IMR-90 (cell line): Measurements from ENCODE around the gene PSMA7. TPM values are rescaled to one million over a fixed set of nuclear protein-coding genes. Genes with fewer than 3 reads are reported as not detected.
A peak's percentile ranks its signal among the peaks of the same experiment; 100 is the strongest.

ENCODE experiments used
- ATAC-seq: fragments of 200-7000 bp; cut with Tn5 transposase; 2 replicates; pipeline ENCODE4 v1.9.1; 2020; ENCODE audit warnings: low read depth, mild to moderate bottlenecking, moderate library complexity
- BruUV-seq: library from RNA; stranded (reverse); fragments of 400-500 nt; replicated peaks from 2 replicates; lab custom pipeline; 2021; lab: Mats Ljungman, UMichigan
- CTCF ChIA-PET: fragments of 300-600 bp; formaldehyde crosslinking; extraction: SDS; loops from one replicate; lab custom pipeline; 2021; ENCODE audit warnings: antibody characterized with exemption; lab: Yijun Ruan, JAX
- POLR2A ChIA-PET: fragments of 300-600 bp; sonication (Branson Sonifier 250); formaldehyde crosslinking; loops from one replicate; lab custom pipeline; 2022; ENCODE audit warnings: antibody characterized with exemption; ENCODE audit not compliant: unreplicated experiment; lab: Charles Lee
- DNase-seq: peaks from one replicate; pipeline ENCODE4 v3.0.0; 2013
- H2AFZ ChIP-seq: replicated peaks from 2 replicates; pipeline ENCODE3; 2013; ENCODE audit warnings: low read length, mild to moderate bottlenecking; ENCODE audit not compliant: poor library complexity
- H2AK5ac ChIP-seq: 2 replicates; pipeline ENCODE4 v1.6.1; 2013; ENCODE audit warnings: low read depth, low read length, inconsistent platforms
- H2AK9ac ChIP-seq: replicated peaks from 2 replicates; pipeline ENCODE3; 2013; ENCODE audit warnings: mild to moderate bottlenecking, low read depth, low read length, moderate library complexity; ENCODE audit not compliant: poor library complexity
- H2BK120ac ChIP-seq: 2 replicates; pipeline ENCODE4 v1.6.1; 2013; ENCODE audit warnings: low read depth, low read length, inconsistent platforms
- H2BK15ac ChIP-seq: 3 replicates; pipeline ENCODE4 v1.6.1; 2013; ENCODE audit warnings: low read depth, low read length, inconsistent platforms
- H2BK20ac ChIP-seq: 2 replicates; pipeline ENCODE4 v1.6.1; 2013; ENCODE audit warnings: low read depth, mild to moderate bottlenecking, inconsistent platforms, low read length, moderate library complexity
- H2BK5ac ChIP-seq: 2 replicates; pipeline ENCODE4 v1.6.1; 2013; ENCODE audit warnings: mild to moderate bottlenecking, low read depth, low read length, inconsistent platforms; ENCODE audit not compliant: poor library complexity, severe bottlenecking
- H3K14ac ChIP-seq: replicated peaks from 2 replicates; pipeline ENCODE4 v1.6.1; 2013; ENCODE audit warnings: low read depth, low read length, inconsistent platforms
- H3K18ac ChIP-seq: 2 replicates; pipeline ENCODE4 v1.6.1; 2013; ENCODE audit warnings: low read depth, low read length, control low read depth
- H3K23ac ChIP-seq: 2 replicates; pipeline ENCODE4 v1.6.1; 2013; ENCODE audit warnings: low read depth, low read length, inconsistent platforms
- H3K27ac ChIP-seq: 2 replicates; pipeline ENCODE4 v1.5.1; 2013; ENCODE audit warnings: mild to moderate bottlenecking, control low read depth, low read length; ENCODE audit not compliant: insufficient read depth
- H3K27me3 ChIP-seq: 2 replicates; pipeline ENCODE4 v1.6.1; 2013; ENCODE audit warnings: low read length; ENCODE audit not compliant: control insufficient read depth, insufficient read depth
- H3K36me3 ChIP-seq: 2 replicates; pipeline ENCODE4 v1.6.1; 2013; ENCODE audit warnings: low read length, mixed read lengths; ENCODE audit not compliant: control insufficient read depth, insufficient read depth
- H3K4ac ChIP-seq: 2 replicates; pipeline ENCODE4 v1.6.1; 2013; ENCODE audit warnings: low read depth, low read length, inconsistent platforms
- H3K4me1 ChIP-seq: 2 replicates; pipeline ENCODE4 v1.6.1; 2013; ENCODE audit warnings: low read length, mixed read lengths; ENCODE audit not compliant: control insufficient read depth, insufficient read depth
- H3K4me2 ChIP-seq: 2 replicates; pipeline ENCODE4 v1.6.1; 2013; ENCODE audit warnings: low read depth, mild to moderate bottlenecking, control low read depth, low read length, moderate library complexity
- H3K4me3 ChIP-seq: 2 replicates; pipeline ENCODE4 v1.5.1; 2013; ENCODE audit warnings: low read depth, mild to moderate bottlenecking, control low read depth, low read length, moderate library complexity; ENCODE audit not compliant: insufficient read depth
- H3K56ac ChIP-seq: 2 replicates; pipeline ENCODE4 v1.6.1; 2013; ENCODE audit warnings: low read length, inconsistent platforms; ENCODE audit not compliant: insufficient read depth; ENCODE audit errors: extremely low read depth
- H3K79me1 ChIP-seq, 2 experiments: 2 replicates each; pipeline ENCODE4 v1.6.1; 2013; ENCODE audit warnings: low read length in 2 of 2, inconsistent platforms in 1 of 2, low read depth in 1 of 2
- H3K9ac ChIP-seq: 2 replicates; pipeline ENCODE4 v1.6.1; 2013; ENCODE audit warnings: low read depth, low read length, control low read depth
- H3K9me1 ChIP-seq: 2 replicates; pipeline ENCODE4 v1.6.1; 2013; ENCODE audit warnings: low read length, inconsistent platforms; ENCODE audit not compliant: insufficient read depth
- H3K9me3 ChIP-seq: 2 replicates; pipeline ENCODE4 v1.6.1; 2013; ENCODE audit warnings: low read length; ENCODE audit not compliant: control insufficient read depth, insufficient read depth
- H4K20me1 ChIP-seq: 2 replicates; pipeline ENCODE4 v1.6.1; 2013; ENCODE audit warnings: low read length, inconsistent platforms; ENCODE audit not compliant: insufficient read depth
- H4K5ac ChIP-seq: 2 replicates; pipeline ENCODE4 v1.6.1; 2013; ENCODE audit warnings: mild to moderate bottlenecking, low read depth, low read length, control low read depth
- H4K8ac ChIP-seq, 2 experiments: 2 replicates each; pipeline ENCODE4 v1.6.1; 2013; ENCODE audit warnings: low read depth in 2 of 2, low read length in 2 of 2, control low read depth in 1 of 2, inconsistent platforms in 1 of 2
- H4K91ac ChIP-seq: 2 replicates; pipeline ENCODE4 v1.6.1; 2013; ENCODE audit warnings: low read depth, low read length, inconsistent platforms; ENCODE audit not compliant: insufficient read depth
- BHLHE40 ChIP-seq: fragments of 150-350 bp; IDR thresholded peaks from 2 replicates; pipeline ENCODE4 v1.6.1; 2016; ENCODE audit warnings: mild to moderate bottlenecking, low read depth, low read length
- CEBPB ChIP-seq: IDR thresholded peaks from 2 replicates; pipeline ENCODE4 v1.6.1; 2012; ENCODE audit warnings: low read depth, low read length, improper control_type of control experiment
- CHD1 ChIP-seq: IDR thresholded peaks from 2 replicates; pipeline ENCODE4 v1.6.1; 2012; ENCODE audit warnings: low read depth, low read length, improper control_type of control experiment
- CTCF ChIP-seq: conservative IDR thresholded peaks from 2 replicates; pipeline ENCODE4 v1.5.1; 2012; ENCODE audit warnings: mild to moderate bottlenecking, low read depth, low read length, improper control_type of control experiment
- ELK1 ChIP-seq: fragments of 150-350 bp; IDR thresholded peaks from 2 replicates; pipeline ENCODE4 v1.6.1; 2016; ENCODE audit warnings: low read depth, mild to moderate bottlenecking, low read length, moderate library complexity, borderline replicate concordance
- FOS ChIP-seq: fragments of 150-350 bp; IDR thresholded peaks from 2 replicates; pipeline ENCODE4 v1.6.1; 2016; ENCODE audit warnings: low read depth, low read length
- MAFK ChIP-seq: IDR thresholded peaks from 2 replicates; pipeline ENCODE4 v1.6.1; 2012; ENCODE audit warnings: low read depth, low read length, improper control_type of control experiment
- MAZ ChIP-seq: IDR thresholded peaks from 2 replicates; pipeline ENCODE4 v1.6.1; 2012; ENCODE audit warnings: low read depth, mild to moderate bottlenecking, low read length, improper control_type of control experiment, moderate library complexity, borderline replicate concordance
- MXI1 ChIP-seq: IDR thresholded peaks from 2 replicates; pipeline ENCODE4 v1.6.1; 2012; ENCODE audit warnings: low read depth, mild to moderate bottlenecking, low read length, moderate library complexity, borderline replicate concordance
- NFE2L2 ChIP-seq: fragments of 150-350 bp; IDR thresholded peaks from 2 replicates; pipeline ENCODE4 v1.6.1; 2016; ENCODE audit warnings: low read depth, mild to moderate bottlenecking, low read length
- POLR2A ChIP-seq: IDR thresholded peaks from 2 replicates; pipeline ENCODE4 v1.6.1; 2012; ENCODE audit warnings: mild to moderate bottlenecking, low read depth, low read length
- RAD21 ChIP-seq: IDR thresholded peaks from 2 replicates; pipeline ENCODE4 v1.6.1; 2012; ENCODE audit warnings: low read length, improper control_type of control experiment
- RCOR1 ChIP-seq: IDR thresholded peaks from 2 replicates; pipeline ENCODE4 v1.6.1; 2012; ENCODE audit warnings: mild to moderate bottlenecking, low read length, improper control_type of control experiment; ENCODE audit not compliant: insufficient replicate concordance
- RFX5 ChIP-seq: IDR thresholded peaks from 2 replicates; pipeline ENCODE4 v1.8.0; 2012; ENCODE audit warnings: low read depth, mild to moderate bottlenecking, low read length, moderate library complexity
- SMC3 ChIP-seq: fragments of 150-350 bp; IDR thresholded peaks from 2 replicates; pipeline ENCODE4 v1.6.1; 2016; ENCODE audit warnings: low read depth, mild to moderate bottlenecking, antibody characterized with exemption, low read length, moderate library complexity
- USF2 ChIP-seq: fragments of 150-350 bp; IDR thresholded peaks from 2 replicates; pipeline ENCODE4 v1.6.1; 2017; ENCODE audit warnings: mild to moderate bottlenecking, antibody characterized with exemption, low read length, low read depth
- WGBS, 2 experiments: methylation state at CpG; one replicate each; pipeline versions ENCODE4 v1.1.5 to v1.1.7; 2013; ENCODE audit warnings: missing lambda C conversion rate in 2 of 2; ENCODE audit not compliant: insufficient read length in 1 of 2; ENCODE audit errors: extremely low coverage in 2 of 2; 5-methylcytosine and 5-hydroxymethylcytosine counted together
- dilution Hi-C: fragments of 300-500 bp; cut with HindIII; formaldehyde crosslinking; loops from one replicate; pipeline ENCODE4 v1.14.3; 2018; ENCODE audit warnings: low sequenced_read_pairs; ENCODE audit not compliant: unreplicated experiment
- in situ Hi-C: fragments of 300-500 bp; cut with MboI; formaldehyde crosslinking; loops from 3 replicates; pipeline ENCODE4 v1.14.3; 2019; ENCODE audit warnings: low sequenced_read_pairs, inconsistent platforms, mixed read lengths
- intact Hi-C: fragments of 100-400 bp; cut with micrococcal nuclease; formaldehyde crosslinking; loops from 2 replicates; pipeline ENCODE4 v1.10.0; 2022
- polyA plus RNA-seq, 3 experiments: library from polyadenylated mRNA; depleted of rRNA; stranded (reverse); fragments of >200 nt; gene quantifications; 2 replicates each; pipeline ENCODE4 v1.2.3, GENCODE V29; 2012; ENCODE audit warnings: low replicate concordance in 1 of 3
- total RNA-seq: library from RNA; depleted of rRNA; stranded (reverse); fragments of >200 nt; gene quantifications from 2 replicates; pipeline ENCODE4 v1.2.3, GENCODE V29; 2012

PSMA7 gene
- total and polyA plus RNA-seq, 2 of the 4 experiments (the other 2 are of a cell fraction), result 417 to 458 TPM

- H4K20me1 ChIP-seq, result peaks cover 88% of the 10 kb centered on the region
- no peak overlapping the region for H4K91ac ChIP-seq
- peaks cover 17% of the 10 kb centered on the region for H3K9me1 ChIP-seq
- no peak overlapping the region for H3K4ac ChIP-seq
- H3K18ac ChIP-seq, result no peak overlapping the region
- H3K79me1 ChIP-seq, result peaks cover 17 to 80% of the 10 kb centered on the region in 2 experiments
- BruUV-seq, result no TSS peak
- DNase-seq (no peak), ATAC-seq (no peak)
- H3K14ac ChIP-seq, result no peak overlapping the region
- H4K5ac ChIP-seq, result no peak overlapping the region
- no CpG with 5 or more reads among the region's 7 CpGs for WGBS, 2 experiments
- H2BK5ac ChIP-seq, result no peak overlapping the region
- no peak overlapping the region for H4K8ac ChIP-seq
- H2BK120ac ChIP-seq, result no peak overlapping the region
- peaks cover 15% of the 10 kb centered on the region for H3K4me1 ChIP-seq
- peaks cover 42% of the 10 kb centered on the region for H3K36me3 ChIP-seq
- H3K27ac ChIP-seq, result no peak overlapping the region
- peak overlapping the region; percentile 89; the same call in 1 of the 2 replicates for H3K4me2 ChIP-seq
- H2AK5ac ChIP-seq, result no peak overlapping the region
- peak overlapping the region; percentile 34 for H2AK9ac ChIP-seq
- no peaks in the 10 kb centered on the region for H3K9me3 ChIP-seq
- in situ Hi-C loops, result no loop called here
- H3K23ac ChIP-seq, result no peak overlapping the region
- intact Hi-C loops, result loop anchor here (1.0 kb wide), 1 partner anchor 131 kb away; no protein-coding TSS in a partner anchor
- no peak overlapping the region for H2AFZ ChIP-seq
- no peak overlapping the region for H2BK20ac ChIP-seq
- H3K4me3 ChIP-seq, result no peak overlapping the region
- dilution Hi-C loops, result no loop called here
- TF ChIP-seq BHLHE40 (no peak), RFX5 (no peak), CEBPB (no peak), NFE2L2 (no peak), MXI1 (no peak), RAD21 (no peak), USF2 (no peak), SMC3 (no peak), FOS (no peak), CHD1 (no peak), MAZ (no peak), RCOR1 (no peak), MAFK (no peak), CTCF (no peak), ELK1 (no peak), POLR2A (no peak)
- H3K56ac ChIP-seq, result no peak overlapping the region
- ChIA-PET POLR2A (no interaction called here), CTCF (no interaction called here)
- H3K9ac ChIP-seq, result 0 out of 2 replicates have a peak overlapping the region, but pooled peaks have one; percentile 3
- no peak overlapping the region for H2BK15ac ChIP-seq
- H3K27me3 ChIP-seq, result no peaks in the 10 kb centered on the region
Measured at GRCh38 chr20:62141043-62141396, 2.2 kb downstream of the PSMA7 start.
